Measurements from ENCODE around the gene SSH2. TPM values are rescaled to one million over a fixed set of nuclear protein-coding genes. Genes with fewer than 3 reads are reported as not detected.

SSH2 gene
- total RNA-seq, 1 donor from 2014 or later = 72.0 TPM

- DNase-seq (no peak), ATAC-seq (no peak)
- Histone ChIP-seq H3K27ac (no peak overlapping the region), H3K4me3 (peak overlapping the region; percentile 42), H3K27me3 (no peaks in the 10 kb centered on the region), H3K4me1 (peaks cover 47% of the 10 kb centered on the region), H3K36me3 (no peaks in the 10 kb centered on the region), H3K9me3 (no peaks in the 10 kb centered on the region)
- intact Hi-C loops (cut with DNase I) = no loop called here
- no peak for TF ChIP-seq CTCF (IDR thresholded peaks at IDR 0.05)
Measured at GRCh38 chr17:29613856-29614255, 316.2 kb downstream of the SSH2 start.

GRCh38 chr17:29613352-29613837 is 316.6 kb downstream of the SSH2 start:
- peak; percentile 95 for DNase-seq
- peak; percentile 79 for ATAC-seq
- peak; percentile 89 for TF ChIP-seq CTCF (IDR thresholded peaks at IDR 0.05)
- Histone ChIP-seq H3K9me3 (no peaks in the 10 kb centered on the region), H3K27me3 (no peaks in the 10 kb centered on the region), H3K27ac (no peak overlapping the region), H3K4me3 (peak overlapping the region; percentile 42), H3K4me1 (peaks cover 47% of the 10 kb centered on the region), H3K36me3 (no peaks in the 10 kb centered on the region)
- intact Hi-C loops (cut with DNase I) = no loop called here

- ATAC-seq (no peak), DNase-seq (no peak)
- no peaks in the 10 kb centered on the region for H3K36me3 ChIP-seq
- H3K4me1 ChIP-seq = peaks cover 40% of the 10 kb centered on the region
- H3K9me3 ChIP-seq = no peaks in the 10 kb centered on the region
- no peak for TF ChIP-seq CTCF (IDR thresholded peaks at IDR 0.05)
- H3K4me3 ChIP-seq = peak overlapping the region; percentile 42
- H3K27me3 ChIP-seq = no peaks in the 10 kb centered on the region
- no peak overlapping the region for H3K27ac ChIP-seq
- intact Hi-C loops (cut with DNase I) = no loop called here
Measured at GRCh38 chr17:29612404-29613280, 317.4 kb downstream of the SSH2 start.

- Histone ChIP-seq H3K36me3 (no peaks in the 10 kb centered on the region), H3K4me1 (peaks cover 34% of the 10 kb centered on the region), H3K27me3 (no peaks in the 10 kb centered on the region), H3K9me3 (no peaks in the 10 kb centered on the region), H3K27ac (no peak overlapping the region), H3K4me3 (no peak overlapping the region)
- intact Hi-C loops (cut with DNase I) = no loop called here
- no peak for ATAC-seq
- DNase-seq = peak; percentile 61
- TF ChIP-seq CTCF (IDR thresholded peaks at IDR 0.05) = no peak
Measured at GRCh38 chr17:29612094-29612403, 318.0 kb downstream of the SSH2 start.

GRCh38 chr17:29611351-29612093 is 318.5 kb downstream of the SSH2 start:
- Histone ChIP-seq H3K36me3 (no peaks in the 10 kb centered on the region), H3K4me1 (peaks cover 29% of the 10 kb centered on the region), H3K9me3 (no peaks in the 10 kb centered on the region), H3K27ac (no peak overlapping the region), H3K27me3 (no peaks in the 10 kb centered on the region), H3K4me3 (no peak overlapping the region)
- DNase-seq = peak; percentile 46
- intact Hi-C loops (cut with DNase I) = no loop called here
- no peak for TF ChIP-seq CTCF (IDR thresholded peaks at IDR 0.05)
- no peak for ATAC-seq
